ENCODE data around the gene SRF. TPM values are rescaled to one million over a fixed set of nuclear protein-coding genes. Genes with fewer than 3 reads are reported as not detected.
"Not testable (repeated sequence)": the region's sequence is repeated elsewhere in the genome, so short reads cannot be mapped to it uniquely, and the experiment has no call there.

The SRF gene
- total RNA-seq, 1 donor from 2014 or later, result 20.7 TPM

GRCh38 chr6:43129434-43130194, 41.5 kb upstream of the SRF start:
- Mint-ChIP-seq H3K9me3 (ENCODE audit: unreplicated experiment) (peaks cover 8% of the 10 kb centered on the region), H3K27ac (ENCODE audit: unreplicated experiment) (peak overlapping the region; percentile 18), H3K4me1 (ENCODE audit: low read depth, unreplicated experiment) (peaks cover 11% of the 10 kb centered on the region), H3K27me3 (ENCODE audit: unreplicated experiment) (peaks cover 9% of the 10 kb centered on the region), H3K4me3 (ENCODE audit: unreplicated experiment) (no peak overlapping the region), H3K36me3 (ENCODE audit: unreplicated experiment) (peaks cover 5% of the 10 kb centered on the region)
- peak; percentile 63 for DNase-seq
- no peak for TF ChIP-seq CTCF (IDR thresholded peaks at IDR 0.05; ENCODE audit: partially characterized antibody, unreplicated experiment)

- peaks cover 5% of the 10 kb centered on the region for H3K36me3 Mint-ChIP-seq (ENCODE audit: unreplicated experiment)
- no peak for DNase-seq
- no peak overlapping the region for H3K4me3 Mint-ChIP-seq (ENCODE audit: unreplicated experiment)
- peaks cover 9% of the 10 kb centered on the region for H3K4me1 Mint-ChIP-seq (ENCODE audit: low read depth, unreplicated experiment)
- TF ChIP-seq CTCF (IDR thresholded peaks at IDR 0.05; ENCODE audit: partially characterized antibody, unreplicated experiment), result no peak
- peaks cover 7% of the 10 kb centered on the region for H3K9me3 Mint-ChIP-seq (ENCODE audit: unreplicated experiment)
- peaks cover 8% of the 10 kb centered on the region for H3K27me3 Mint-ChIP-seq (ENCODE audit: unreplicated experiment)
- no peak overlapping the region for H3K27ac Mint-ChIP-seq (ENCODE audit: unreplicated experiment)
Measured at GRCh38 chr6:43130429-43130828, 40.6 kb upstream of the SRF start.

- H3K9me3 Mint-ChIP-seq (ENCODE audit: unreplicated experiment); H3K27me3 Mint-ChIP-seq (ENCODE audit: unreplicated experiment); H3K4me3 Mint-ChIP-seq (ENCODE audit: unreplicated experiment); H3K4me1 Mint-ChIP-seq (ENCODE audit: low read depth, unreplicated experiment); DNase-seq; H3K36me3 Mint-ChIP-seq (ENCODE audit: unreplicated experiment): not testable (repeated sequence)
- H3K27ac Mint-ChIP-seq (ENCODE audit: unreplicated experiment), result peak overlapping the region; percentile 43
Measured at GRCh38 chr6:43131379-43131778, 39.7 kb upstream of the SRF start.

GRCh38 chr6:43138267-43138666, 32.8 kb upstream of the SRF start:
- H3K4me3 Mint-ChIP-seq (ENCODE audit: unreplicated experiment), result no peak overlapping the region

GRCh38 chr6:43139973-43140372, 31.1 kb upstream of the SRF start:
- not testable (repeated sequence) for H3K27ac Mint-ChIP-seq (ENCODE audit: unreplicated experiment)

More at GRCh38 chr6:43138267-43138666, 32.8 kb upstream of the SRF start:
- no peak for DNase-seq
- peaks cover 13% of the 10 kb centered on the region for H3K4me1 Mint-ChIP-seq (ENCODE audit: low read depth, unreplicated experiment)
- H3K27ac Mint-ChIP-seq (ENCODE audit: unreplicated experiment), result no peak overlapping the region
- peaks cover 2% of the 10 kb centered on the region for H3K9me3 Mint-ChIP-seq (ENCODE audit: unreplicated experiment)
- H3K27me3 Mint-ChIP-seq (ENCODE audit: unreplicated experiment), result peaks cover 3% of the 10 kb centered on the region
- no peaks in the 10 kb centered on the region for H3K36me3 Mint-ChIP-seq (ENCODE audit: unreplicated experiment)
- no peak for TF ChIP-seq CTCF (IDR thresholded peaks at IDR 0.05; ENCODE audit: partially characterized antibody, unreplicated experiment)

GRCh38 chr6:43141644-43142043, 29.4 kb upstream of the SRF start:
- no peak overlapping the region for H3K4me3 Mint-ChIP-seq (ENCODE audit: unreplicated experiment)
- DNase-seq, result no peak
- peaks cover 5% of the 10 kb centered on the region for H3K27me3 Mint-ChIP-seq (ENCODE audit: unreplicated experiment)
- peaks cover 4% of the 10 kb centered on the region for H3K9me3 Mint-ChIP-seq (ENCODE audit: unreplicated experiment)
- no peak for TF ChIP-seq CTCF (IDR thresholded peaks at IDR 0.05; ENCODE audit: partially characterized antibody, unreplicated experiment)
- H3K27ac Mint-ChIP-seq (ENCODE audit: unreplicated experiment), result no peak overlapping the region
- no peaks in the 10 kb centered on the region for H3K36me3 Mint-ChIP-seq (ENCODE audit: unreplicated experiment)
- peaks cover 21% of the 10 kb centered on the region for H3K4me1 Mint-ChIP-seq (ENCODE audit: low read depth, unreplicated experiment)

More at GRCh38 chr6:43139973-43140372, 31.1 kb upstream of the SRF start:
- H3K4me1 Mint-ChIP-seq (ENCODE audit: low read depth, unreplicated experiment), result peaks cover 21% of the 10 kb centered on the region
- not testable (repeated sequence) for H3K27me3 Mint-ChIP-seq (ENCODE audit: unreplicated experiment); H3K9me3 Mint-ChIP-seq (ENCODE audit: unreplicated experiment); H3K4me3 Mint-ChIP-seq (ENCODE audit: unreplicated experiment); DNase-seq; H3K36me3 Mint-ChIP-seq (ENCODE audit: unreplicated experiment)

Measured in glutamatergic neuron (in vitro differentiated cells).